Activated T-helper 9 cell treated with anti-CD3 and anti-CD28 coated beads, Interleukin-2, amount 50 U/mL, for 16 hours (primary cell): ENCODE measurements around the gene GLIS2.

Experiments used
- DNase-seq: peaks from one replicate; pipeline ENCODE4 v3.0.0-alpha.2; 2020; ENCODE audit warnings: low read depth

GLIS2 gene

GRCh38 chr16:4352843-4353242, 37.0 kb downstream of the GLIS2 start:
- no peak for DNase-seq

DNA sequence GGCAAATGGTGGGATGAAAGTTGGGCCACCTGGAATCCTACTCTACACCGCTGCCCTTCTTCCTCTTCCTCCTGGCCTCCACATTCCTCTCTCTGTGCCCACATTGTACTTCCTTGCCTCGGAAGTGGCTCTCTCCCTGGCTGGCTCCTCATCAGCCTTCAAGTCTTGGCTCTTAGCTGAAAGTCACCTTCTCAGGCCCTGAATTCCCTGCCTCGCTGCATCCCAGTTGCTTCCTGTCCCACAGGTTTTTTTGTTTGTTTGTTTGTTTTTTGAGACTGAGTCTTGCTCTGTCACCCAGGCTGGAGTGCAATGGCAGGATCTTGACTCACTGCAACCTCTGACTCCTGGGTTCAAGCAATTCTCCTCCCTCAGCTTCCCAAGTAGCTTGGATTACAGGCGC, 37.8 kb downstream of the GLIS2 start:
- DNase-seq: no peak

- no peak for DNase-seq
Measured at GRCh38 chr16:4354512-4355409, 38.9 kb downstream of the GLIS2 start.

- DNase-seq: no peak
Measured at GRCh38 chr16:4356820-4357219, 41.0 kb downstream of the GLIS2 start.

DNA sequence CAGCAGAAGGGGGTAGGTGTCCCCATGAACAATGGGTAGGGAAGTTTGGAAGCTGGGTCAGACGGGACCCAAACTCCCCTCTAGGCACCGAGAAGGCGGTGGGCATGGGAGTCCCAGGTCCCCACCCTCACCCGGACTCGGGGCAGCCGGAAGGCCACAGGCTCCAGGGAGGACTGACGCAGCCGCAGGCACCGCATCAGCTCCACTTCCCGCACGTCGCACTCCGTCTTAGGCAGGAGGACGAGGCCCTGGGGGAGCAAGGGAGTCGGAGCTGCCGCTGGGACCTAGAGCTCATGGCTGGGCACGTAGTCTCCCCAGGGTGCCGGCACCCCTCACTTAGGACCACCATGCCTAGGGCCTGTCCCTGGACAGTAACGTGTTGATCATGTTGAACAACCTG, 42.4 kb downstream of the GLIS2 start:
- no peak for DNase-seq

DNA sequence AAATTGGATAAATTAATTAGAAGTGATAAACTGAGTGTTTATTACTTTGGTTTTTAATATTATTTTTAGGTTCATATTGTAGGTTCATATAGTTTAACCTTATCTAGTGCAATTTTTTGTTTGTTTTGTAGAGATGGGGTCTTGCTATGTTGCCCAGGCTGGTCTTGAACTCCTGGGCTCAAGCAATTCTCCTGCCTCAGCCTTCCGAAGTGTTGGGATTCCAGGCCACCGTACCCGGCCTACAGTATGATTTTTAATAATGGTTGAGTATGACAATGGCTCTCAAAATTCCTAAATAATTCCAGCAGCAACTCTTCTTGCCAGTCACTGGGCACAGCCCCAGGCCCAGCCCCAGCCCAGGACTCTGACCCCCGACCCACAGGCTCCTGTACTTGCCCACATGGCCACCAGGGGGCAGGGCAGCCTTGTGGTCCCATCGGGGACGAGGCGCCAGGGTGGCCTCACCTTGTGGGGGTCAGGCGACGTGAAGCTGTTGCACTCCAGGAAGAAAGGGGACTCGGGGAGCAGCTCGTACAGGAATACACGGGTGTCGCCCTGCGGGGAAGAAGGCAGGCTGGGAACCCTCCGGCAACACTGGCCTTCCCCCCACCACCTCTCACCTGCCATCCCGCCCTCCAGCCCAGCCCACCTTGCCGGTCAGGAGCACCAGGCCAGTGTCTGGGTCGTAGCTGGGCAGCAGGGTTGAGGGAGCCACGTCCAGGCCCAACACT, 43.1 kb downstream of the GLIS2 start:
- DNase-seq: peak; percentile 59

DNA sequence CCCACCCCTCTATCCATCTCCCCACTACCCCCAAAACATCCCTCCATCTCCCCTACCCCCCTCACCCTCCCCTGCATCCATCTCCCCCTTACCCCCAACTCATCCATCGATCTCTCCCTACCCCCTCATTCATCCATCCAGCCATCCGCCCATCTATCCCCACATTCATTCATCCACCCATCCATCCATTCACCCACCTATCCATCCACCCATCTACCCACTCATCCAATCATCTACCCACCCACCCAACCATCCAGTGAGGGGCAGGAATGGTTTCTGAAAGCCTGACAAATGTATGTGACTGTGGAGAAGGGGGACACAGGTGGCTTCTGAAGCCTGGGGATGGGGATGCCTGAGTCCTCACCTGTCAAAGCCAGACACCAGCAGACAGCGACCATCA, 44.0 kb downstream of the GLIS2 start:
- no peak for DNase-seq

DNA sequence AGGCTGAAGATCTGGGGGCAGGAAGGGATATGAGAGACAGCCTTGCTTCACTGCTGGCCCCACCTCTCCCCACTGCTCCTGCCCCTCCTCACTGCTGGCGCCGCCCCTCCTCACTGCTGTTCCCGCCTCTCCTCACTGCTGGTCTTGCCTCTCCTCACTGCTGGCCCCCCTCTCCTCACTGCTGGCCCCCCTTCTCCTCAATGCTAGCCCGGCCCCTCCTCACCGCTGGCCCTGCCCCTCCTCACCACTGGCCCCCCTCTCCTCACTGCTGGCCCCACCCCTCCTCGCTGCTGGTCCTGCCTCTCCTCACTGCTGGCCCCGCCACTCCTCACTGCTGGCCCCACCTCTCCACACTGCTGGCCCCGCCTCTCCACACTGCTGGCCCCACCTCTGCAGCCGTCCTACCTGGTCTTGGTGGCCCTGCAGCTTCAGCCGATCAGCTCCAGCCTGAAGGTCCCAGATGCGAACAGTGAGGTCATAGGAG, 44.7 kb downstream of the GLIS2 start:
- DNase-seq: no peak

GRCh38 chr16:4361033-4361943, 45.4 kb downstream of the GLIS2 start:
- no peak for DNase-seq

GRCh38 chr16:4361944-4362311, 46.1 kb downstream of the GLIS2 start:
- DNase-seq: no peak

- DNase-seq: no peak
Measured at GRCh38 chr16:4362476-4363135, 46.7 kb downstream of the GLIS2 start.

DNA sequence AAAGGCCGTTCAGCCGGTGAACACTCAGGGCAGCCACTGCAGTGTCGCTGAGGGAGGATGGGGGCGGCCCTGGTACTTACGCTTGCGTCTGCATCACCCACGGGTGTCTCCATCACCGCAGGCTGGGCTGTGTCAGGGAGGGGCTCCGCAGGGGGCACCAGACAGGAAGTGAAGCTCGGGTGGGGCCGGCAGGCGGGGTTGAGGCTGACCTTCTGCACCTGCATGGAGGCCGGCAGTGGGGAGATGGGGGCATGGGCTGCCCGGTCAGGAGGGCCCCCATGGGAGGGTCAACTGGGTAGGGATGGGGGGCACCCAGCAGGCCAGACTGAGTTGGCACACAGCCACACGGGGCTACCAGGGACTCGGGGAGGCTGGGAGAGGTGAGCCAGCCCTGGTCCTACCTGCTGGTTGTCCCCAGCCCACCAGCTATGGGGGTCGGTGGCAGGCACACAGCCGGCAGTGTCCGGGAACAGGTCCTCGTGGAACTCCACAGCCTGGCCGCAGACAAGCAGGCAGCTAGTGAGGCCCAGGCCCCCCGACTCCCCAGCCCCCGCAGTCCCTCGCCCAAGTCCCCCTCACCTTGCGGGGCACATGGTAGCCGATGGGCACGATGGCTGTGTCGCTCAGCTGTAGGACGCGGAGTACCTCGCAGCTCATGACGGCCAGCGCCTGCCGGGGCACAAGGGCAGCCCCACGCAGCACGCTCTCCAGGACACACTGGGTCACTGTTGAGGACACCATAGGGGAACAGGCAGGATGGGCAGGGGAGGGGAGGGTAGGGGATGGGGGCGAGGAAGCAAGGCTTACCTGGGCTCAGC, 48.5 kb downstream of the GLIS2 start:
- DNase-seq: no peak

DNA sequence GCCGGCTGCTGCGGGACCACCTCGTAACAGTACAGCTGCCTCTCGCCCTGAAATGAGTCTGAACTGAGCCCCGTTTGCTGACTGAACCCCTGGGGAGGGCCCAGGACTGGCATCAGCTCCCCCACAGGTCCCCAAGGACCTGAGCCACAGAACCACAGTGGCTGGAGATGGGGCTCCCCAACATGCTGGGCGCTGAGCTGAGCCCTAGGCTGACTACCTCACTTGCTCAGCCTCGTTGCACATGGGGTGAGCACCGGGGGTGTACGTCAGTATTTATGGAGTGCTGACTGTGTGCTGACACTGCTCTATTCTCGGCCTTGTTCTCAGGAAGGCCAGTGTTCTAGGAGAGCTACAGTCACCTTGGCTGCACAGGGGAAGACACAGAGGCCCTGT, 49.1 kb downstream of the GLIS2 start:
- DNase-seq: no peak

DNA sequence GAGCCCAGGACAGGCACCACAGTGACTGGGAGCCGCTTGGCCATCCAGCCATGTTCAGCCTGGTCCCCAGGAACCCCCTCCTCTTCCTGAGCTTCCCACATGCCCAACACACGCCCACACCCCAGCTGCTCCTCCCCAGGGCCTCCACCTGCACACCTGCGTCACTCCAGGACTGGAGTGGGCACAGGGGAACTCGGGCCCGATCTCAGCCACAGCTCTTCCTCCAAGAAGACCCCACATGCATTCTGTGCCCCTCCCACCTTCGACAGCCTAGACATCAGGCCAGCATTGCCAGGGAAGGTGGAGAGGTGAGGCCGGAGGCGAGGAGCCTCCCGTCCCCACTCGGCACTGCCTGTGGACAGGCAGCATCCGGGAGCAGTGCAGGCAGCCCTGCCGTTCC, 49.7 kb downstream of the GLIS2 start:
- no peak for DNase-seq

DNA sequence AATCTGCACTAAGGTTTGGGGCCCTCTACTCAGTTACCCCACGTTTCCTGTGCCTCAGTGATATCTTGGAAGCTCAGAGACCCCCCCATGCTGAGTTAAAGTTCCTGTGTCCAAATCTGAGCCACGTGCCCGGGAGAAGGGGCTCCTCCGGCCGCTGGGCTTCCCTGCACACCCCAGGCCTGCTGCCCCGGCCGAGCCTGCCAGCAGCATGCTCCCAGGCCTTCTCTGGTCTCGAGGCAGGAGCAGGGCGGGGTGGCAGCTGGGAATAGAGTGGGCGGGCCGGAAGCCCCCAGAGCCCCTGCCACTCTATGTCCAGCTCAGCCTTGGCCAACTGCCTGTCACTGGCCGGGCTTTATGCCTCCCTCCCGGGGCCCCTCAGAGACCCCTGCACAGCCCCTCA, 50.1 kb downstream of the GLIS2 start:
- no peak for DNase-seq

DNA sequence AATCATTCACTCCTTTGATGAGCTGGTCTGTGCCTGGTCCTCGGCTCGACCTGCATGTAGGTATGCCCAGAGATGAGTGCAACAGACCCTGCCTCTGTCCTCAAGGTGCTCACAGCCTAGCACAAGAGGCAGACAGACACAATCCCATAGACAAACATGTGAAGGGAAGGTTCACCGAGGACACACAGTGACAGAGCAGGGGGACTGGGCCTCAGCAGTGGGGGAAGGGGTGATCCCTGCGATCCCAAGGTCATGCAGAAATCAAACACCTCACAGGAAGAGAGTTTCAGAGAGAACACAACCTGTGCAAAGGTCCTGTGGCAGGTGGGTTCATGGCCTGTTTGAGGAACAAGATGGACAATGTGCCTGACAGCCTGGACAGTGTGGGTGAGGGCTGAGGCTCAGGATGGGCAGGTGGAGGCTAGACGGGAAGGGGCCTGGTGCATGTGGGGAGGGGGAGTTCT, 51.6 kb downstream of the GLIS2 start:
- DNase-seq: no peak

DNA sequence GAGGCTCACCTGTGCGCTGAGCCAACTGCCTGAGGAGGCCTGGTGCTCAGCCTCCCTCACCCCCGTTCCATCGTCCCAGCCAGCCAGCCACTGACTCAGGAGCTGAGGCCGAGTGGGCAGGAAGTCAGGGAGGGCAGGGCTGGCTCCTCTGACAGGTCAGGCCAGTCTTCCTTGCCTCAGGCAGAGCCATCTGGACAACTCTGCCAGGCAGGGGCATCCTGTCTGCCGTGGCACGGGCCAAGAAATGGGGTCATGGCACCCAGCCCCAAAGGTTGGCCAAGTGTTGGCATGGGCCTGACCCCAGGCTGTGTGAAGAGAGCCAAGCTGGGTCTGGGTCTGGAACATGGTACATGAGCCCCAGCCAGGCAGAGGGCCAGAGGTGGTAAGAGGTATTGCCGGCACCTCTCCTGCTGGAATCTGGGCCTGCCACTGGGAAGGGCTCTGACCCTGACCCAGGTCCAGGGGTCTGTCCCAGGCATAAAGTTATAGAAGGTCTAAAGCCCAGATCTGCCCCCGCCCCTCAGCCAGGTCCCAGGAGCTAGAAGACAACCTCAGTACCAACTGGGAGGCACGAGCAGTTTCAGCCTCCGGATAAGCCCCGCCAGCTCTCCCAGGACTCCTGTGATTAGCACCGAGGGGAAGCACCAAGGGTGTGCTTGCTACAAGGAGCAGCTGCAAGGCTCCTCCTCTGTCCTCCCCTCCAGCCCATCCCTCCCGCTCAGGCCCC, 53.3 kb downstream of the GLIS2 start:
- DNase-seq: no peak

- DNase-seq: no peak
Measured at GRCh38 chr16:4370151-4370550, 54.3 kb downstream of the GLIS2 start.

DNA sequence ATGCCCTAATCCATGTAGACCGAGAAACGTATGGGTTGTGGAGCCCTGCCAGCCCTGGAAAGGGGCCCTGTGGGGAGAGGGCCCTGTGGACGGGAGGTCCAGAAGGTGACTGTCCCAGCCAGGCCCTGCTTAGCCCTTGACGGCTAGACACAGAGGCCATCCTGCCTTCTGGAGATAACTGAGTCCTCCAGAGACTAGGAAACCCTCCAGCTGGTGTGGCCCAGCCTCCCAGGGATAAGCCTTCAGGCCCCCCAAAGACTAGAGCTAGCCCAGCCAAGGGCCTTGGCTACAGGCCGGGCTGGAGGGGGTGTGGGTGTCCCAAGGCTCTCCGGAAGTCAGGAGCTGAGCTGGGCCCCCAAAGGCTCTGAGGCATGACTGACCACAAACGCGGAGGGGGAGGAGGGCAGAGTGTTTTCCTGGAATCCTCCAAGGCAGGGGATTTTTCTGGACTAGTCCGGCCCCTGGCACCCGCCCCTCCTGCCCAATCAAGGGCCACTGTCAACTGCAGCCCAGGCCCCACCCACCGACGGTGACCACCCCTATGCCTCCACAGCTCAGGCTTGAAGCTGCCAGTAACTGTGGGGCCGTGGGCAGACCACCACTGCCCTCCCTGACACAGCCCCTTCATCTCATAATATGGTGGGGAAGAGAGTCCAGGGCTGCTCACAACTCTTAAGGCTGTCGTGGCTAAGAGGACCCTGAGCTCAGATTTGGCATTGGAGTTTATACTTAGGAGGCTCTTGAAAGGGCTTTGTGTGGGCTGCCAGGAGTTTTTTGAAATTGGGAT, 54.9 kb downstream of the GLIS2 start:
- DNase-seq: no peak
